GM08714 (cell line): ENCODE measurements around the gene ABCA4.
"Not testable (repeated sequence)": the region's sequence is repeated elsewhere in the genome, so short reads cannot be mapped to it uniquely, and the experiment has no call there.

Experiments
- H3K4me3 ChIP-seq: fragments of 200-500 bp; sonication (Bioruptor generic); 2 replicates; pipeline ENCODE4 v1.5.1; 2014; ENCODE audit warnings: mild to moderate bottlenecking, low read length, inconsistent platforms
- ZNF274 ChIP-seq: IDR thresholded peaks from 2 replicates; pipeline ENCODE4 v1.6.1; 2012; ENCODE audit warnings: mild to moderate bottlenecking, low read depth, low read length

Gene ABCA4

GRCh38 chr1:93964096-93964776 lies 156.7 kb downstream of the ABCA4 start:
- no peak overlapping the region for H3K4me3 ChIP-seq
- no peak for TF ChIP-seq ZNF274

GRCh38 chr1:93963585-93963984 lies 157.4 kb downstream of the ABCA4 start:
- H3K4me3 ChIP-seq, result no peak overlapping the region
- no peak for TF ChIP-seq ZNF274

GRCh38 chr1:93961906-93962305 lies 159.0 kb downstream of the ABCA4 start:
- TF ChIP-seq ZNF274, result no peak
- H3K4me3 ChIP-seq, result no peak overlapping the region

- no peak for TF ChIP-seq ZNF274
- H3K4me3 ChIP-seq, result no peak overlapping the region
Observed at GRCh38 chr1:93961443-93961842, 159.5 kb downstream of the ABCA4 start.

- H3K4me3 ChIP-seq, result no peak overlapping the region
- no peak for TF ChIP-seq ZNF274
Observed at GRCh38 chr1:93960641-93961147, 160.3 kb downstream of the ABCA4 start.

GRCh38 chr1:93959413-93959812 lies 161.5 kb downstream of the ABCA4 start:
- H3K4me3 ChIP-seq, result no peak overlapping the region
- TF ChIP-seq ZNF274, result no peak

- TF ChIP-seq ZNF274, result no peak
- H3K4me3 ChIP-seq, result no peak overlapping the region
Observed at GRCh38 chr1:93958726-93959100, 162.2 kb downstream of the ABCA4 start.

- no peak for TF ChIP-seq ZNF274
- H3K4me3 ChIP-seq, result no peak overlapping the region
Observed at GRCh38 chr1:93958032-93958725, 162.8 kb downstream of the ABCA4 start.

GRCh38 chr1:93955765-93956164 lies 165.2 kb downstream of the ABCA4 start:
- no peak for TF ChIP-seq ZNF274
- H3K4me3 ChIP-seq, result no peak overlapping the region

GRCh38 chr1:93947002-93947686 lies 173.8 kb downstream of the ABCA4 start:
- not testable (repeated sequence) for H3K4me3 ChIP-seq
